HG03060 (cell line): ENCODE measurements around the gene TBC1D9.
A peak's percentile ranks its signal among the peaks of the same experiment; 100 is the strongest.
"Not testable (repeated sequence)": the region's sequence is repeated elsewhere in the genome, so short reads cannot be mapped to it uniquely, and the experiment has no call there.

Experiments
- ATAC-seq: cut with Tn5 transposase; IDR thresholded peaks from one replicate; pipeline ENCODE4 v1.9.1; 2021; ENCODE audit warnings: low read depth, moderate number of reproducible peaks; ENCODE audit not compliant: unreplicated experiment

Gene TBC1D9

GRCh38 chr4:140754918-140755773, 1.0 kb downstream of the TBC1D9 start:
- ATAC-seq = no peak

DNA sequence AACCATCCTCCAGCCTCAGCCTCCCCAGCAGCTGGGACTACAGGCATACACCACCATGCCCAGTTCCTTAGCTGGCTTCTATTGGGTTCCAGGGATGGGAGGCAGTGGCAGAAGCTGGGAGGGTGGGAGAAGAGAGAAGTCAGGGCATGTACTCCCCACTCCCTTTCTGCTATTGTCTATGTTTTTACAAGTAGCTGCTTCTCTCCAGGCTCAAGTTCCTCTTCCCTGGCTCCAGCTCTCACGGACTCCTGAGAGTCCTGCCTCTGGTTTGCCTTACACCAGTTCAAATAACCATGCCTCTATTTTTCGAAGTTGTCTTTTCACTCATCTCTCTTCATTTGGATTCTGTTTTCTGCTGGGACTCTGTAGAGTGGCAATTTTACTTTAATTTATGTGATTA, 2.9 kb downstream of the TBC1D9 start:
- ATAC-seq = no peak

- ATAC-seq = no peak
These were observed 3.7 kb downstream of the TBC1D9 start for GRCh38 chr4:140752291-140753068.

DNA sequence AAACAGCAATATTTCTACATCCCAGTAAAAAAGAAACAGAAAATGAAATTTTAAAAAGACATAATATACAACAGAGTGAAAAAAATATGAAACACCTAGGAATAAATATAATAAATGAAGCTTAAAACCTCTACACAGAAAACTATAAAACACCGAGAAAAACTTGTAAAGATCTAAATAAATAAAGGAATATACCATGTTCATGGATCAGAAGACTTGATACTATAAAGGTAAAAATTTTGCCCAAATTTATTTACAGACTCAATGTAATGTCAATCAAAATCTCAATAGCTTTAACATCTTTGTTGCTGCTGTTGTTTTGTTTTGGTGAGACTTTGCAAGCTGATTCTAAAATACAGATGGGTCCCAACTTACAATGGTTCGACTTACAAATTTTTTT, 5.7 kb downstream of the TBC1D9 start:
- ATAC-seq = no peak

DNA sequence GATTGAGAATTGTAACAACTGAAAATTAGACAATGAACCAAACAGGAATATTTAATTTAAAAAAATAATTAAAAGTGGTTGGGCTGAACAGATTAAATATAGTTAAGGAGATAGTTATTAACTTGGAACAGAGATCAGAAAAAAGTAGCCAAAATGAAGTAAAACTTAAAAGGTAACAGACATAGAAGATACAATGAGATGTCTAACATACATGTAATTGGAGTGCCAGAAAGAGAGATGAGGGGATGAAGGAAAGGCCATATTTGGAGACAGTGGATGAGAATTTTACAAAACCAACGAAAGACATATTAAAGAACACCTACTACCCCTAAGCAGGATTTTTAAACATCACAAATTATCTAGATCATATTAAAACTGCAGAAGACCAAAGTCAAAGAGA, 8.0 kb downstream of the TBC1D9 start:
- no peak for ATAC-seq

GRCh38 chr4:140746546-140746945, 9.6 kb downstream of the TBC1D9 start:
- ATAC-seq = not testable (repeated sequence)

DNA sequence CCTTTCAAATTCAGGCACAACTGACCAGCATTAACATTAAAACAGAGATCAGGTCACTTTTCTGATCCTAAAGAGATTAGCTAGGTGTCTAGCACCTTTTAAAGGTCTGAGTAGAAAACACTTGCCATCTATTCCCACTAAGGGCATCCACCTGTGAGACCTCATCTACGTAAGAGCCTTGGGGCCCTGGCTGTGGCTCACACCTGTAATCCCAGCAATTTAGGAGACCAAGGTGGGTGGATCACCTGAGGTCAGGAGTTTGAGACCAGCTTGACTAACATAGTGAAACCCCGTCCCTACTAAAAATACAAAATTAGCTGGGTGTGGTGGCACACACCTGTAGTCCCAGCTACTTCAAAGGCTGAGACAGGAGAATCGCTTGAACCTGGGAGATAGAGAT, 11.8 kb downstream of the TBC1D9 start:
- no peak for ATAC-seq

- ATAC-seq = peak; percentile 53
These were observed 12.8 kb downstream of the TBC1D9 start for GRCh38 chr4:140743194-140743931.

DNA sequence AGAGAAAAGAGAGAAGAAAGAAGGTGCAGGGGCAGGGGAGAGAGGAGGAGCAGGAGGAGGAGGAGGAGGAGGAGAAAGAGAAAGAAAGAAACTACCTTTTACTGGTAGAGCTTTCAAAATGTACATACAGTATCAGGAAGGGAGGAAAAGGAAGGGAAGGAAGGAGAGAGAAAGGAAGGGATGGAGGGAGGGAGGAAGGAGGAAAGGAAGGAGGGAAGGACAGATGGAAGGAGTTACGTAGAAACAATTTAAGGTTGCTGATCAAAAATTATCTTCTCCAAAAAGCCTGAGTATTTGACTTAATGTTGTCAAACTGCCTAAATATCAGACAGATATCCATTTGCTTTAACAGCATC, 13.4 kb downstream of the TBC1D9 start:
- ATAC-seq = no peak

DNA sequence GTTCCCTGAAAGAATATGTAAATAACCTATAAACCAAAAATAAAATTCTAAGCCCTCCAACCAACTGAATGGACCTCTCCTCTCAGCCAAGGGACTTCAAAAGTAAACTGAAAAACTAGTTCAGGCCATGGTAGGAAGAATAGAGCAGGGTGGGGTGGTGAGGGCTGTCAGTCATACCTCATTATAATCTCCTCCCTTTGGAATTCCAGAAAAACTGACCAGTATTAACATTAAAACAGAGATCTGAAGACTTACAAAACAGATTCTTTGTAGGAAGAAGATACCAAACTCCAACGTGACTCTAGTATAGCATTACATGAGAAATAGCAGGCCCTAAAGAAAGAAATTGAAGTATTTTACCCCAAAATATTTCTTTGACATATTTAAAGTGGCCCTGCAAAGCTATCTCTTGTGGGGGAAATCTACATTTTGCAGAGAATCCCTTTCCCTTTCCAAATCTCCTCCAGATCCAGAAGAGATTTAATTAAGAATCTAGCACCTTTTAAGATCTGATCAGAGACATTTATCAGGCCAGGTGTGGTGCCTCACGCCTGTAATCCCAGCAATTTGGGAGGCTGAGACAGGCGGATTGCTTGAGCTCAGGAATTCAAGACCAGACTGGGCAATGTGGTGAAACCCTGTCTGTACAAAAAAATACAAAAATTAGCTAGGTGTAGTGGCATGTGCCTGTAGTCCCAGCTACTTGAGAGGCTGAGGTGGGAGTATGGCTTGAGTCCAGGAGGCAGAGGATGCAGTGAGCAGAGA, 15.1 kb downstream of the TBC1D9 start:
- no peak for ATAC-seq

- ATAC-seq = no peak
These were observed 15.8 kb downstream of the TBC1D9 start for GRCh38 chr4:140740422-140740821.

- ATAC-seq = no peak
These were observed 16.2 kb downstream of the TBC1D9 start for GRCh38 chr4:140739971-140740370.

GRCh38 chr4:140738139-140738538, 18.0 kb downstream of the TBC1D9 start:
- ATAC-seq = no peak

DNA sequence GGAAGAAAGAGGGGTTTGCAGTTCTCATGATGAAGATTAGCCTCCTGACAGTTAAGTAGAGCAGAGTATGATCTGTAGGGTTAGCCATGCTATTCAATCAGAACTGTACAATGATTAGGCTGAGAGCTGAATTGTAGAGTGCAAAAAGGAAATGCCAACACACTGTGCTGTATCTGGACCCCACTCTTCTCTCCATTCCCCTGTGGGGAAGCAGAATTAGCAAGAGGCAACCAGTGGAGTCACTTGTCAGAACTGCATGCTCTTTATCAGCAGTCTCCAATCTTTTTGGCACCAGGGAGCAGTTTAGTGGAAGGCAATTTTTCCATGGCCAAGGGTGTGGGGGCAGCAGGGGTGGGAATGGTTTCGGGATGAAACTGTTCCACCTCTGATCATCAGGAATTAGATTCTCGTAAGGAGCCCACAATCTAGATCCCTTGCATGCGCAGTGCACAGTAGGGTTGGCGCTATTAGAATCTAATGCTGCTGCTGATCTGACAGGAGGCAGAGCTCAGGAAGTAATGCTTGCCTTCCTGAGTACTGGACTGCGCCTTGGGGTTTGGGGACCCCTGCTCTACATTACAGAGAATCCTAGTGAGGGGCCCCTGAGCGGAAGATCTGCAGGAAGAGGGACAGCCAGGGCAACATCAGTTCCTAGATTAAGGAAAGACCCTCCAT, 19.4 kb downstream of the TBC1D9 start:
- no peak for ATAC-seq

DNA sequence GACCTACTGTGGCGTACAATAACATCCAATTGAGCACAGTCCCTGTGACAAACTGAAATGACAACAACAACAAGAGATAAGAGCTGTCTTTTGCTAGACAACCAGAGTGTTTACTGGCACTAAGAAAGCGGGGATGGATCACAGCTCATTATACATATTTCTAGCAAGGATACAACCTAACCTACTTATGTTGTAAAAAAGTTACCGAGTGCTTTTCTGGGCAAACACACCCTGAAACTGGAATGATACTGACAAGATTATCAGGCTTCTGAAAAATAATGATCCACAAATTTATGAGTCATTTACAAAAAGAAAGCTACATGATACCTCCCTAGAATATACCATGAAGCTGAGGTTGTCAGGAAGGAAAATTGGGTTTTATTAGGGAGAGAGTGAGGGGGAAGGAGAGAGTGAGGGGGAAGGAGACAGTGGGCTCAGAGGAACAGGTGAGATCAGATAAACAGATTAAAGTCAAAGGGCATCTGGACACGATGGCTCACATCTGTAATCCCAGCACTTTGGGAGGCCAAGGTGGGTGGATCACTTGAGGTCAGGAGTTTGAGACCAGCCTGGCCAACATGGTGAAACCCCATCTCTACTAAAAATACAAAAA, 20.3 kb downstream of the TBC1D9 start:
- ATAC-seq = no peak

- no peak for ATAC-seq
These were observed 20.9 kb downstream of the TBC1D9 start for GRCh38 chr4:140735317-140735716.

DNA sequence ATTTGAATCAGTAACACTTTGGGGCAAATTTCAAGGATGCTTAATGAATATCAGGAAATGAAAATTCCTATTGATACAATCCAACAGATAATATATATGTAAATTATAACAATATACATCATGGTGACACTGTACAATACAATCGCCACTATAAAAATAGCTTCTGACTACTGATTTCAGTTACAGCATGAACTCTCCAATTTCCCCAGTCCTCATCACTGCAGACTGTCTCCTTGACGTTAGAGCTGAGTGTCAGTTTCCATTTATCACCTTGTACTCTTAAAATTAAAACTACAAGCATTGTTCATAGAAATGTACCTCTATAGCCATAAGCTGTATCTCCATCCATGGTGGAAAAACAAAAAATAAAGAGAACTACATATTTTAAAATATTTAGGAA, 23.4 kb downstream of the TBC1D9 start:
- no peak for ATAC-seq

DNA sequence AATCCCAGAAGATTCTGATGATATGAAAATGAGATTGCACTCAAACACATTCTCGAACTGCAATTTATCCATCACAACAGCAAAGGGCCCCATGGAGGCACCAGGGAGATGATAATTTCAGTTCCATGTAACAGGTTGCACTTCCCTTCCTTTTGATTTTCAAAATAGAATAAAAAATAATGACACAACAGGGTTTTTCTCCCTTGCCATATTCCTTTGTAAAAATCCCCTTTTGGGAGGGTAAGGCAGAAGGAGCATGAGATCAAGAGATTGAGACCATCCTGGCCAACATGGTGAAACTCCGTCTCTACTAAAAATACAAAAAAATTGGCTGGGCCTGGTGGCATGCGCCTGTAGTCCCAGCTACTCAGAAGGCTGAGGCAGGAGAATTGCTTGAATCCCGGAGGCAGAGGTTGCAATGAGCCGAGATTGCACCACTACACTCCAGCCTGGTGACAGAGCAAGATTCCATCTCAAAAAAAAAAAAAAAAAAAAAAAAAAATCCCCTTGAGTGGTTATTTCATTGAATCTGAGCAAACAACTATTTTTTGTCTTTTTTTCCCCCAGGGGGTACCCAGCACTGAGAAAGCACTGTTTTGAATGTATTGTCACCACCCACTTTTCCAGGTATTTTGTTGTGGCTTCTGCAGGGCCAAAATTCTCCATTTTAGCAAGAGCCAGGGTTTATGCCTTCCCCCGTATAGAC, 26.7 kb downstream of the TBC1D9 start:
- no peak for ATAC-seq
